Superior temporal gyrus (tissue), 1 donor: ENCODE results near the gene TAF12.
"Not testable (repeated sequence)": the region's sequence is repeated elsewhere in the genome, so short reads cannot be mapped to it uniquely, and the experiment has no call there.

Experiments used
- DNase-seq: peaks from one replicate; pipeline ENCODE4 v3.0.0-alpha.2; 2016; ENCODE audit errors: extremely low spot score

TAF12 gene, protein sequence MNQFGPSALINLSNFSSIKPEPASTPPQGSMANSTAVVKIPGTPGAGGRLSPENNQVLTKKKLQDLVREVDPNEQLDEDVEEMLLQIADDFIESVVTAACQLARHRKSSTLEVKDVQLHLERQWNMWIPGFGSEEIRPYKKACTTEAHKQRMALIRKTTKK

DNA sequence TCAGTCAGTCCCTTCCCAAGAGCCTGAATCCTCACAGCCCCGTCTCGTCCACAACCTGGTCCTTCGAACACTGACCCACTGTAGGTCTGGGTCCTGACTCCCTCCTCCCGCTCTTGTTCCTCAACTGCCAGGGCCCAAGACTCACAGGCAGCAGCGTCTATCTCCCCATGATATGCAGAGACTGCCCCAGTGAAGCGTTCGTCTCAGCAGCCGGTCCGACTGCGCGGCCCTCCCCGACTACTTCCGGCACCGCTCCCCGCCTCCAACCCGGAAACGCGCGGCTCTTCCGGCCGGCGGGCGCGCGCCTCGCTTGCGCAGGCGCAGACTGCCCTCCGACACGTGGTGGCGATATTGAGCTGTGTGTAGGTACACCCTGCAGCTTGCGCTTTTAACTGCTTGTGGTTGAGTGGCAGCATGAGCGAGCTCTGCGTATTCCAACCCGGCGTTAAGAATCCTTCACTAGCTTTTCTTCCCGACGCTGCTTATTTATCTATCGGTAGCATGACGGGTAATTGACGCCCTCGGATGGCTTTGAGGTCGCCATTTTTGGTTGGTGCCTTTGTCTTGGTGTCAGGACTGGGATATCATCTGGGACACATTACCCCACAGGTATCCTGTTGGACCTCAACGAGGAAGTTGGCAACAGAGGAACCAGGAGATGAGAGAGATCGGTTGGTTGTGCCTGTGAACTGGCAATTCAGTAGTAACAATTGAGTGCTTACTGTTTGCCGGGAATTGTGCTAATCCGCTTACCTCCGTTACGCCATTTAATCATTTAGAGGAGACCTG, at the start of gene TAF12:
Gene TAF12, minus strand, starts transcription at position 221 of the 789 bp plus-strand sequence. CDS start 20,986 bp downstream, outside the sequence.
- peak; percentile 95 for DNase-seq

DNA sequence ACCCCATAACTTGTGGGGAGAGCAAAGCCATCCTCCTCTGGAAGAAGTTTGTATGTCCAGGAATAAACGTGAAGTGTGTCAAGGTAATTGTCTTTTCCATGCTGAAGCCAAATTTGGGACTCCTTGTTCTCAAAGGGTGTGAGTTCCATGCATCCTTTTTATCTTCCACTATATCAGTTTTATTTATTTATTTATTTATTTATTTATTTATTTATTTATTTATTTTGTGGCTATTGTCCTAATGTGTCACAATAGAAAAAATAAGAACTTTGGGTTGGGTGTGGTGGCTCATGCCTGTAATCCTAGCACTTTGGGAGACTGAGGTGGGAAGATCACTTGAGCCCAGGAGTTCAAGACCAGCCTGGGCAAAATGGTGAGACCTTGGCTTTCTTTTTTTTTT, 48.8 kb upstream of the TAF12 start:
- DNase-seq = not testable (repeated sequence)

GRCh38 chr1:28684937-28685336, 42.1 kb upstream of the TAF12 start:
- DNase-seq = no peak

DNA sequence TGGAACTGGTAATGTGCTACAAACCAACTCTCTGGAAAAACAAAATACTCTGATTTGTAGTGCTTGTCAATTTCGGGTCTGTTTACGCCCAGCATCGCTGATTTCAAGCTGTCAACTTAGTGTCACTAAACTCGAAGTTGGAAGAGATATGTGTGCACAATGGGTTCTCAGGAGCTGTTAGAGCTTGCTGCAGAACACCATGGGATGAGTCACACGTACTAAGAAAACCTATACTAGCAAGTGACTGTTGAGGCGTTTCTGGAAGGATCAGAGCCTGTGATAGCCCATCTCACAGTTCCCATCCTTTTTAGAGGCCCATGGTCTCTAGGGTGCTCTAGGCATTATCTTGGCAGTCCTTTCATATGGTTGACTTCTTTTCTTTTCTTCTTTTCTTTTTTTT, 40.0 kb upstream of the TAF12 start:
- no peak for DNase-seq

GRCh38 chr1:28680151-28680550, 37.3 kb upstream of the TAF12 start:
- no peak for DNase-seq

- no peak for DNase-seq
These were observed 33.0 kb upstream of the TAF12 start for GRCh38 chr1:28675924-28676257.

DNA sequence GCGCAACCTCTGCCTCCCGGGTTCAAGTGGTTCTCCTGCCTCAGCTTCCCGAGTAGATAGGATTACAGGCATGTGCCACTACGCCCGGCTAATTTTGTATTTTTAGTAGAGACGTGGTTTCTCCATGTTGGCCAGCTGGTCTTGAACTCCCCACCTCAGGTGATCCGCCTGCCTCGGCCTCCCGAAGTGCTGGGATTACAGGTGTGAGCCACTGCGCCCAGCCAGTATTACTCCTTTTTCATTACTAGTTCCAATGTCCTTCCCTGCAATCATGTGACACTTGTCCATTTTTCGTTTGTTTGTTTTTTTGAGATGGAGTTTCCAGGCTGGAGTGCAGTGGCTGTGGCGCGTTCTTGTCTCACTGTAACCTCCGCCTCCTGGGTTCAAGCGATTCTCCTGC, 30.1 kb upstream of the TAF12 start:
- not testable (repeated sequence) for DNase-seq

GRCh38 chr1:28671254-28671780, 28.4 kb upstream of the TAF12 start:
- DNase-seq = no peak

DNA sequence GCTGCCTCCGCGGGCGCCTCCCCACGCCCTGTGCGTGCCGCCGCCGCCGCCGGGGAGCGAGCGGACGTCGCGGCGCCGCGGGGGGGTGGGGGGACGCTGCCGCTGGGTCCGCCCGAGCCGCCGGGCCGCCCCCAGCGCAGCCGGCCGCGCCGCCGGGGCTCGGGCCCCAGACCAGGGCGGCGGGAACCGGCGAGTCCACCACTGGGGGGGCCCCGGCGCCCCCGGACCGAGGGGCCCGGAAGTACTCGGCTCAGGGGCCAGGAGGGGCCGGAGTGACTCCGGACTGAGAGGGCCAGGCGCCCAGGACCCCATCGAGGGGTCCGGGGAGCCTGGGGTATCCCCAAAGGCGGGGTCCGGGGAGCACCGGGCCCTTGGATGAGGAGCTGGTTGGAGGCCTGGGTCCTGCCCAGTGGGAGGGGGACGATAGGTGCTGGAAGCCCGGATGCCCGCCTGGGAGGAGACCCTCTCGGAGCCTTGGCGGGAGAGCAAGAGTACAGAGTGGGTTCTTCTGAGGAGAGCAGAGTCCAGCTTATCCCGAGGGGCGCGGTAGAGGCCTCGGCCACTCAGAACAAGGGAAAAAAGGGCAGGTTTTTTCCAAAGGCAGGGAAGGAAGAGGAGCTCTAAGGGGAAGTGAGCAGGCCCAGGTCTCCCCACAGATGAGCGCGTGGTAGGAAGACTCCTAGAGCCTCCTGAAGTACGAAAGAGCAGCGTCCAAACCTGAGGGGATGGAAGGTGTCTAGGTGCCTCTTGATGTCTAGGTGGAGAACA, 26.3 kb upstream of the TAF12 start:
- peak; percentile 39 for DNase-seq

DNA sequence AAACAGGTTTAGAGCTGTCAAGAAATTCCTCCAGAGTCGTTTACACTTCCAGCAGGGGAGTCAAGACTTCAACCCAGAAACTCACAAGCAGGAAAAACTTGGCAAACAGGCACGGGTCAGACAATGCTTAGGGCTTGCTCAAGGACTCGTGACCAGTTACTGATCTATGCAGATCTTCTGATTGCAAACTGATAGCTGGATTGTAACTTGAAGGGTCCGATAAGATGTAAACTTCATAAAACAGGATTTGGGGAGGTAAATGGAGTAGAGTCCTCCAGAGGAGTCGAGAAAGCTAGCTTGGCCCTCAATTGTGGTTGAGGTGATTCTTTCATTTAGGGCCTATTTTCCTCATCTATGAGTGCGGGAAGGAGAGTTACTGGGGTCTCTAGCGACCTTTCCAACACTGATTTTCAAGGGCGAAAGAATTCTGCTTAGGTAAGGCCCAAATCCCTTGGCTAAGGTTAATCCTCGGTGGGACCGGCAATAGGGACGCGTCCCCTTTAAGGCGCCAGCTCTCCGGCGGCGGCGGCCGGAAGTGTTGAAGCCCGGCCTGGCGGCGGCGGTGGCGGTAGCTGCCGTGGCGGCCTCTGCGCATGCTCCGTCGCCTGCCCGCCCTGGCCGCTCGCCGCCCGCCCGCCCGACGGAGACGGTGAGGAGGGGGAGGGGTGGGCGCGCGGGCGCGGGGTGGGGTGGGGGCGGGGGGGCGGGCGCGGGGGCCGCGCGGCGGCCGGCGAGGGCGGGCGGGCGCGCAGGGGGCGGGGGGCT, 25.5 kb upstream of the TAF12 start, which contains the start of gene GMEB1:
Gene GMEB1, plus strand, starts transcription at position 594 of the 765 bp plus-strand sequence. CDS start 14,829 bp downstream, outside the sequence.
- peak; percentile 90 for DNase-seq

DNA sequence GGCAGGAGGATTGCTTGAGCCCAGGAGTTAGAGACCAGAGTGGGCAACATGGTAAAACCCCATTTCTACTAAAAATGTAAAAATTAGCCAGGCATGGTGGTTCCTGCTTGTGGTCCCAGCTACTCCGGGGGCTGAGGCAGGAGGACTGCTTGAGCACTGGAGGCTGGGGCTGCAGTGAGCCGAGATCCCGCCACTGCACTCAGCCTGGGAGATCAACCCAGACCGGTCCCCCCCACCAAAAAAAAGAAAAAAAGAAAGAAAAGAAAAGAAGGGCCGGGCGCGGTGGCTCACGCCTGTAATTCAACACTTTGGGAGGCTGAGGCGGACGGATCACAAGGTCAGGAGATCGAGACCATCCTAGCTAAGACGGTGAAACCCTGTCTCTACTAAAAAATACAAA, 23.9 kb upstream of the TAF12 start:
- DNase-seq = no peak

DNA sequence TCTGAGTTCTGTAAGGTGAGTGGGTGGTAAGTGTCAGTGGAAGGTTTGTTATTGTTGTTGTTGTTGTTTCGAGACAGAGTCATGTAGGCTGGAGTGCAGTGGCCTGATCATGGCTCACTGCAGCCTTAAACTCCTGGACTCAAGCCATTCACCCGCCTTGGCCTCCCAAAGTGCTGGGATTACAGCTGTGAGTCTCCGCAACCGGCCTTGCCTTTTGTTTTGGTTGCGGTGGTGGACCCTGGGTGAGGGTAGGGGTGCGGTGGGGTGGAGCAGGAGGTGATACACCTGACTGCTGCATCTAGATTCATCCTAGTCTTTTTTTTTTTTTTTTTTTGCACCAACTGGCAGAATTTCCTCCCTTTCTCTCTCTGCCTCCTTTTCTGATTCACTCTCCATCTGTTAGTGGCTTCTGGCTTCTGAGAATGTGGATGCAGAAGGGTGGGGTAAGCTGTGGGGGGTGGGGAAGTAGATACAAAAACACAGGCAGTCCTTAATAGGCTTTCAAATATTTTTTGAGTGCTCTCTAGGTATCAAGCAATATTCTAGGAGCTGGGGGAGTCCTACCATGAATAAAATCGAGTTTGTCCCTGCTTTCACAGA, 21.1 kb upstream of the TAF12 start:
- DNase-seq = no peak

DNA sequence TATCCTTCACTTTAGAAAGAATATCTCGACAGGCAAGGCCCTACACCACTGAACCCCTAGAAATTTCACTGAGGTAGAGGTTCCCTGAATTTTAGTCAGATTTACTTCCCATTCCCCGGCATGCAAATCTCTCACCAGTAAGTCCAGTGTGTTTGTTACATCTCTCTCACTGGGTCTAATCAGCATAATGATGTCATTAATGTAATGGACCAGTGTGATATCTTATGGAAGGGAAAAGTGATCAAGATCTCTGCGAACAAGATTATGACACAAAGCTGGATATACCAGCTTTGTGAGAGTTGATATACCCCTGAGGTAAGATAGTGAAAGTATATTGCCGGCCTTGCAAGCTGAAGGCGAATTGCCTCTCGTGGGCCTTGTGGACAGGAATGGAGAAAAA, 13.5 kb upstream of the TAF12 start:
- no peak for DNase-seq

DNA sequence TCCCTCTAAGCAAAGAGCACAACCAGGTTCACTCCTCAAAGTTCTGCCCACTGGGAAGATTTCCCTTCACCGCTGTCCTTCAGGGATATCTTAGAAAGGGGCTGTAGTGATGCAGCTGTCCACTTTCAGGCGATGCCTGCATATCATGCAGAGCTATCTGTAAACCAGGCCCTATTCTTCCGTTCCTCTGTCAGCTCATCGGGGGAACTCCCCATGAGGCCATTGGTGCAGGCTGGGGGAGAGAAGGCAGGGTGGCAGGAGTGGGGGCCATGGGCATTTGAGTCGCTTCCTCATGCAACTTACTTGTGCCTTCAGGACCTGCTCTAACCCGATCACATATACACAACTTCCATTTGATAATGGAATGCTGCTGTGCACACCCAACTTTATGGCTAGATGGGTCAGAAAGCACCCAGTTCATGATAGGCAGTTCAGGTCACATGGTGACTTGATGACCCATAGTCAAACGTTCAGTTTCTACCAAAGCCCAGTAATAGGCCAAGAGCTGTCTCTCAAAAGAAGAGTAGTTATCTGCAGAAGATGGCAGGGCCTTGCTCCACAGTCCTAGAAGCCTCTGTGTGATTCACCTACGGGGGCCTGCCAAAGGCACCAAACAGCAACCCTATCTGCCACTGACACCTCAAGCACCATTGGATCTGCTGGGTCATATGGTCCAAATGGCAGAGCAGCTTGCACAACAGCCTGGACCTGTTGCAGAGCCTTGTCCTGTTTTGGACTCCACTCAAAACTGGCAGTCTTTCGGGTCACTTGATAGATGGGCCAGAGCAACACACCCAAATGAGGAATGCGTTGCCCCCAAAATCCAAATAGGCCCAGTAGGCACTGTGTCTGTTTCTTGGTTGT, 12.8 kb upstream of the TAF12 start:
- not testable (repeated sequence) for DNase-seq

DNA sequence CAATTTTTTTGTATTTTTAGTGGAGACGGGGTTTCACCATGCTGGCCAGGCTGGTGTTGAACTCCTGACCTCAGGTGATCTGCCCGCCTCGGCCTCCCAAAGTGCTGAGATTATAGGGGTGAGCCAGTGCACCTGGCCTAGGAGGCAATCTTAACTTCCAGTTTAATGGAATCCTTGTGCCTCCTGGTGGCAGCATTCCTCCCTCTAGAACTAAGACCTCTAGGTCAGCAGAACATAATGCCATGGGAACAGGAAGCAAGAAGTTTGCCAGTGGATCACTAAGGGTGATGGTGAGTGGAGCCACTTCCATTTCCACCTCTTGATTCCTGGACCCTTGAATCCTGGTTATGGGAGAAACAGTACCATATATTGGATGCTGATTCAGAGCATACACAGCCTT, 11.0 kb upstream of the TAF12 start:
- DNase-seq = not testable (repeated sequence)

- not testable (repeated sequence) for DNase-seq
These were observed 10.2 kb upstream of the TAF12 start for GRCh38 chr1:28653063-28653462.

DNA sequence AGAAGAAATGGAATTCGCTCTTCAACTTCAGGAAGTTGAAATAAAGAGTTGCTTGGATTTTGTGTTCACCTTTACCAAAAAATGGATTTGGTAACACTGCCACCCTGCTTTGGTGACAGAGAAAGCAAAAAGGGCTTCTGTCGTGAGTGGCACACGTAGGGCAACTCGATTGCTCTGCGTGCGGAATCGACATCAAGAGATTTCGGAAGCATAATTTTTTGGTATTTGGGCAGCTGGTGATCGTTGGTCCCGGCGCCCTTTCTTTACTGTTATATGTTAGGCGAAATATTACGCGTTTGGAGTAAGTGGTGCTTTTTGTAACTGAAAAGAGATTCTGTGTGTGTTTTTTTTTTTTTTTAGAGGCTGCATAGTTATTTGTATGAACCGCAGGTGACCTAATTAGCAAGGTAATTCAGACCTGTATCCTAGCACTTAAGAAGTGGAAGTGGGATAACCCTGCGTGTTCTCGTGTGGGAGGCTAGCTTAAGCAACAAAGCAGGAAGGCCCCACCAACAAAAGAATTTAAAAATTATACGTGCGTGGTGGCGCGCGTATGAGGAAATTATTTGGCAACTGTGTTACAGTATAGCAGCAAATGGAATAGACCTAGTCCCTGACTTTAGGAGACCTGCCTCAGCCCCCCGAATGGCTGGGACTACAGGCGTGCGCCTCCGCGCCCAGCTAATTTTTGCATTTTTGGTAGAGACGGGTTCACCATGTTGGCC, 5.8 kb upstream of the TAF12 start, which contains the start of gene RNU11:
Gene RNU11, plus strand, starts transcription at position 127 of the 725 bp plus-strand sequence.
- DNase-seq = peak; percentile 97

DNA sequence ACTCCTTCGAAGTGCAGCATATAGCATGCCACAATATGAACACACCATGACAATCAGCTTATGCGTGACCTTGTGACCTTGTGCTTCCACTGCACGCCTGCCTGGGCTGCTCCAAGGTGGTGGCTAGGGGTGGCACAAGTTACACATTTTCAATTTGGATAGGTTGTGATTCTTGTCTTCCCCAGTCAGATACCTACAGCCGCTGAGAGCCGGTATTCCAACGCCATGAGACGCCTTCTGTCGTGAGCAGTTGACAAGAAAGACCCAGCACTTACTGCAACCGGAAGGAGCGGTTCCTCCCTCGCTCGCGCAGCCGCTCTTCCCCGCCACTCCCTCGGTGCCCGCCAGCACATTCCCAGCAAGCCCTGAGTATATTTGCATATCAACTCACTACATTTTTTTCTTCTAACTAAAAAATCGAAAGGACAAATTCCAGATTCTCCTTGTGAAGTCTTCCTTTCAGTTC, 5.2 kb upstream of the TAF12 start:
- DNase-seq = no peak

- DNase-seq = no peak
These were observed 3.2 kb upstream of the TAF12 start for GRCh38 chr1:28646040-28646439.
